ENCODE data around the gene CTIF.
A peak's percentile ranks its signal among the peaks of the same experiment; 100 is the strongest.

CTIF gene

DNA sequence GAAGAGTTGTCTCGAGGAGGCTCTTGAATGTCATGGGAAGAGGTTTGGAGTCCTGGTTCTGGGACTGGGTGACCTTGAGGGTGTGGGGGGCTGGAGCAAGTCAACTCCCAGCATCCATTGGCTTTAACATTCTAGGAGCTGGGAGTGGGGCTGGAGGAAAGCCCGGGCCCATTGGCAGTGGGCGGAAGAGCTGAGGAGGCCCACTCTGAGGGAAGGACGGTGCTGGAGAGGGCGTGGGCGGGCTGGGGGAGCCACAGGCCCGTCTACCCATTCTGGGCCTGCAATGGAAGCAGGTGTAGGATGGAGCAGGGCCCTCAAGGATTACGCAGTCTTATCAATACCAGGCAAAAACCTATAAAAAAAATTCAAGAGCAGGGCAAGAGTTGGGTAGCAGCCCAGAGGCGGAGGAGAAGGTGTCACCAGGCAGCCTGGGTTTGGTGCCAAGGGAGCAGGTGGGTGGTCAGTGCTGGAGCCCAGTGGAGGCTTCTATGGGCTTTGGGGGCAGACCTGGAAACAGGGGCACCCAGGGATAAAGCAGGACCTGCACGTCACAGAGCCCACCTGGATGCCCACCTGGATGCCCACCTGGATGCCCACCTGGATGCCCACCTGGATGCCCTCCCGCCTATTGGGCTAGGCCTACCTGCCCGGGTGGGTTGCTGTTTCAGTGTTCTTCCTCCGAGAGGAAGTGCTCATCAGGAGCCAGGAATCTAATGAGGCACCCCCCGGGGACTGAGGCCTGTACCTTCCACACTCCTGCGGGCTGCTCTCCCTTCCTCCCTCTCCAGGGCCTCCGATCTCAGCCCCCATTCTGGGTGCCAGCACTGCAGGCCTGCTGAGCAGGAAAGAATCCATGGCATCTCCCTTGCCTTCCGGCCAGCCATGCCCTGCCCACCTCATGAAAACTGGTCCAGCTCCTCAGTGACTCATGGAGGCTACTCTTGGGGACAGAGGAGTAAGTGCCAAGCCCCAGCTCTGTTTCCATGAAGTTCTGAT is 71.3 kb downstream of the CTIF start:
- Histone ChIP-seq H2BK15ac (ENCODE audit: low read depth, poor library complexity, severe bottlenecking) (no peak overlapping the region), H3K4ac (ENCODE audit: low read depth in 1 of 2, low read length in 2 of 2) (no peak overlapping the region), H3K4me2 (ENCODE audit: low read length, poor library complexity, severe bottlenecking) (no peak overlapping the region), H3K18ac (ENCODE audit: low read depth in 1 of 2, low read length in 2 of 2) (no peak overlapping the region), H2BK120ac (ENCODE audit: low read depth, low read length) (no peak overlapping the region), H2BK5ac (ENCODE audit: low read depth, low read length, poor library complexity, severe bottlenecking) (no peak overlapping the region), H2AK5ac (ENCODE audit: low read length, severe bottlenecking) (peak overlapping the region; percentile 40), H2AFZ (ENCODE audit: low read depth, low read length) (no peak overlapping the region), H3K4me3 (ENCODE audit: insufficient read depth in 1 of 2, low read depth in 1 of 2, low read length in 2 of 2) (no peak overlapping the region), H3K27ac (ENCODE audit: low read length, poor library complexity, severe bottlenecking) (no peak overlapping the region), H2BK12ac (ENCODE audit: low read length in 2 of 2) (no peak overlapping the region), H3K36me3 (ENCODE audit: control insufficient read depth in 1 of 2, insufficient read depth in 2 of 2, low read depth in 1 of 2, low read length in 2 of 2) (peaks cover 0 to 34% of the 10 kb centered on the region in 2 experiments), H4K91ac (ENCODE audit: low read length) (no peak overlapping the region), H3K14ac (ENCODE audit: low read length in 2 of 2) (no peak overlapping the region), H3K4me1 (ENCODE audit: control insufficient read depth, insufficient read depth, low read depth, low read length) (peaks cover 63% of the 10 kb centered on the region), H3K79me1 (replicated peaks; ENCODE audit: low read length, poor library complexity, severe bottlenecking) (peaks cover 52% of the 10 kb centered on the region), H3K9ac (ENCODE audit: low read length) (no peak overlapping the region), H4K8ac (ENCODE audit: low read length) (no peak overlapping the region), H3K27me3 (ENCODE audit: control insufficient read depth in 1 of 2, insufficient read depth in 1 of 2, low read length in 2 of 2) (no peaks in the 10 kb centered on the region), H3K9me3 (ENCODE audit: control insufficient read depth, low read length) (no peaks in the 10 kb centered on the region), H3K23ac (ENCODE audit: low read length in 2 of 2) (no peak overlapping the region)
- DNase-seq = no peak
- 91% methylated on average over 16 of the region's 17 CpGs for WGBS

DNA sequence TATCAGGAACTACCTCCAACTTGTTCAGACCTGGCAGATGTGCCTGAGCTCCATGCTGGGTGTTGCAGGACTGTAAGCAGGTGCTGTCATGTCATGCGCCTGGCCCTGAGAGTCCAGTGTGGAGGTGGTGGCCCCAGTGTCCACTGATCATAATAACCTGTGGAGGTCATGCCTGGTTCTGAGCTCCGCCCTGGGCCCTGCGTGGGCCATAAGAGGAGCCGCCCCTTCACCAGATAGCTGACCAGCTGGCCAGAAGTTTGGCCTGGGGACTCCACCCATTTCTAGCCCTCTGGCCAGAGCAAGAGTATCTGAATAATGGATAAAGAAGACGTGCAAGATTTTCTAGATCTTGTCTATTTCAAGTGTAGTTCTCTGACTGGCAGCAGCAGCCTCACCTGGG is 72.4 kb downstream of the CTIF start:
- no peak for DNase-seq
- Histone ChIP-seq H3K9me3 (ENCODE audit: control insufficient read depth, low read length) (no peaks in the 10 kb centered on the region), H3K27ac (ENCODE audit: low read length, poor library complexity, severe bottlenecking) (no peak overlapping the region), H3K23ac (ENCODE audit: low read length in 2 of 2) (no peak overlapping the region), H4K91ac (ENCODE audit: low read length) (no peak overlapping the region), H2BK15ac (ENCODE audit: low read depth, poor library complexity, severe bottlenecking) (no peak overlapping the region), H4K8ac (ENCODE audit: low read length) (no peak overlapping the region), H3K4me3 (ENCODE audit: insufficient read depth in 1 of 2, low read depth in 1 of 2, low read length in 2 of 2) (no peak overlapping the region), H3K9ac (ENCODE audit: low read length) (no peak overlapping the region), H3K14ac (ENCODE audit: low read length in 2 of 2) (no peak overlapping the region), H2AFZ (ENCODE audit: low read depth, low read length) (no peak overlapping the region), H3K4me2 (ENCODE audit: low read length, poor library complexity, severe bottlenecking) (no peak overlapping the region), H2AK5ac (ENCODE audit: low read length, severe bottlenecking) (peak overlapping the region; percentile 2), H3K79me1 (replicated peaks; ENCODE audit: low read length, poor library complexity, severe bottlenecking) (peaks cover 62% of the 10 kb centered on the region), H3K27me3 (ENCODE audit: control insufficient read depth in 1 of 2, insufficient read depth in 1 of 2, low read length in 2 of 2) (no peaks in the 10 kb centered on the region), H2BK12ac (ENCODE audit: low read length in 2 of 2) (no peak overlapping the region), H2BK5ac (ENCODE audit: low read depth, low read length, poor library complexity, severe bottlenecking) (no peak overlapping the region), H3K18ac (ENCODE audit: low read depth in 1 of 2, low read length in 2 of 2) (no peak overlapping the region), H3K4ac (ENCODE audit: low read depth in 1 of 2, low read length in 2 of 2) (no peak overlapping the region), H3K36me3 (ENCODE audit: control insufficient read depth in 1 of 2, insufficient read depth in 2 of 2, low read depth in 1 of 2, low read length in 2 of 2) (peaks cover 0 to 44% of the 10 kb centered on the region in 2 experiments), H2BK120ac (ENCODE audit: low read depth, low read length) (no peak overlapping the region), H3K4me1 (ENCODE audit: control insufficient read depth, insufficient read depth, low read depth, low read length) (peaks cover 54% of the 10 kb centered on the region)
- WGBS = 97% methylated on average over 5 of the region's 5 CpGs

DNA sequence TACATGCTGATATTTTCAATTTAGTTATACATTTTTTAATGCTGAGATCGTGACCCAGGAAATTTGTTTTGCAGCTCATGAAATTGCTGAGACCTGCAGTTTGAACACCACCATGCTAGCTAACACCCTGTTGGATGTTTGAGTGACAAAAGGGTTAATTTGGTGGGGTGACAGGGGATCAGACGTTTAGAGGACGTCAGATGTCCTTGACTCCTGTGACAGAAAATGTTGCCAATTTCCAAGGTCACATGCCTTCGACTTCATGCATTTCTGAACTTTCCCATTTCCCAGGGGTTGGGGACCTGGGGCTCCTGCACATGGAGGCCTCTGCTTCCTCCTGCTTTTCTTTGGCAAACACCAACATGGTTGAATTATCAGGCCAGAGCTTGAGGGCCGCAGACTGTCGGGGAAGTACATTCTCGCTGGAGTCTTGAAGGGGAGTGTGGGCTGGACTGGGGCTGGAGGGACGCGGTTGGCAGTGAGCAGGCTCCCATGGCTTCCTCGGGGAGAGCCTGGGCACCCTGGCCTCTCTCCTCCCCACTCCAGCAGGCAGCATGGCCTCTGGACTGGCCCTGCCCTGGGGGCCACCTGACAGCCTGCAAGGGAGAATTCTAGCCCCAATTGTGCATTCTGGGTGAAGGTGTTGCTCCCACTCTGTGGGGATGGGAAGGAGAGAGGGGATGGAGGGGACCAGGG is 73.1 kb downstream of the CTIF start:
- H4K91ac ChIP-seq (ENCODE audit: low read length) = no peak overlapping the region

DNA sequence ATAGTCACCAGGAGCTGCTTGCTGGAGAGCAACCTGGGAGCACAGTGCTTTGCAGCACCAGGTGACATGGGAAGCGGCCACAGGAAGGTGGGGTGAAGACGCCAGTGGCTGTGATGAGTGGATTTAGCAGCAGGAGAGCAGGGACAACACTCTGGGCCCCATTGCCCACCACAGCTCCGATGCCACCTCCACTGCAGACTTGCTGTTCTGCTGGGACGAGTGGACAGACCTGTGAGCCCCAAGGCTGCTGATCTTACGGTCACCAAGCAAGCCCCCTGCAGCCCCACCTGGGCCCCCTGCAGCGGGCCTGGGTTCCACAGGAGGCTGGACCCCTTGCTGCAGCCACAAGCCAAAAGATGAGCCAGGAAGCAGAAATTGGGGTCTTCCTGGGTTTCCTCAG is 73.7 kb downstream of the CTIF start:
- peaks cover 46% of the 10 kb centered on the region for H3K4me1 ChIP-seq (ENCODE audit: control insufficient read depth, insufficient read depth, low read depth, low read length)
- no peak overlapping the region for H3K4me2 ChIP-seq (ENCODE audit: low read length, poor library complexity, severe bottlenecking)
- H4K8ac ChIP-seq (ENCODE audit: low read length) = no peak overlapping the region
- no peaks in the 10 kb centered on the region for H3K9me3 ChIP-seq (ENCODE audit: control insufficient read depth, low read length)
- no peak overlapping the region for H2AFZ ChIP-seq (ENCODE audit: low read depth, low read length)
- no peak for DNase-seq
- H3K23ac ChIP-seq (ENCODE audit: low read length in 2 of 2) = no peak overlapping the region
- H2BK12ac ChIP-seq (ENCODE audit: low read length in 2 of 2) = no peak overlapping the region
- no peak overlapping the region for H2AK5ac ChIP-seq (ENCODE audit: low read length, severe bottlenecking)
- H3K36me3 ChIP-seq (ENCODE audit: control insufficient read depth in 1 of 2, insufficient read depth in 2 of 2, low read depth in 1 of 2, low read length in 2 of 2) = peaks cover 0 to 49% of the 10 kb centered on the region in 2 experiments
- H3K14ac ChIP-seq (ENCODE audit: low read length in 2 of 2) = no peak overlapping the region
- H2BK15ac ChIP-seq (ENCODE audit: low read depth, poor library complexity, severe bottlenecking) = no peak overlapping the region
- 99% methylated on average over 6 of the region's 6 CpGs for WGBS
- no peak overlapping the region for H3K9ac ChIP-seq (ENCODE audit: low read length)
- H2BK5ac ChIP-seq (ENCODE audit: low read depth, low read length, poor library complexity, severe bottlenecking) = no peak overlapping the region
- H3K79me1 ChIP-seq (replicated peaks; ENCODE audit: low read length, poor library complexity, severe bottlenecking) = peaks cover 63% of the 10 kb centered on the region
- no peak overlapping the region for H3K18ac ChIP-seq (ENCODE audit: low read depth in 1 of 2, low read length in 2 of 2)
- H3K4me3 ChIP-seq (ENCODE audit: insufficient read depth in 1 of 2, low read depth in 1 of 2, low read length in 2 of 2) = no peak overlapping the region
- H2BK120ac ChIP-seq (ENCODE audit: low read depth, low read length) = no peak overlapping the region
- no peak overlapping the region for H3K4ac ChIP-seq (ENCODE audit: low read depth in 1 of 2, low read length in 2 of 2)
- H4K91ac ChIP-seq (ENCODE audit: low read length) = no peak overlapping the region
- H3K27me3 ChIP-seq (ENCODE audit: control insufficient read depth in 1 of 2, insufficient read depth in 1 of 2, low read length in 2 of 2) = no peaks in the 10 kb centered on the region
- H3K27ac ChIP-seq (ENCODE audit: low read length, poor library complexity, severe bottlenecking) = no peak overlapping the region

More for the DNA sequence above, 73.1 kb downstream of the CTIF start:
- peaks cover 0 to 49% of the 10 kb centered on the region in 2 experiments for H3K36me3 ChIP-seq (ENCODE audit: control insufficient read depth in 1 of 2, insufficient read depth in 2 of 2, low read depth in 1 of 2, low read length in 2 of 2)
- H4K8ac ChIP-seq (ENCODE audit: low read length) = no peak overlapping the region
- no peak overlapping the region for H3K27ac ChIP-seq (ENCODE audit: low read length, poor library complexity, severe bottlenecking)
- no peak overlapping the region for H3K18ac ChIP-seq (ENCODE audit: low read depth in 1 of 2, low read length in 2 of 2)
- no peak overlapping the region for H2BK120ac ChIP-seq (ENCODE audit: low read depth, low read length)
- H3K14ac ChIP-seq (ENCODE audit: low read length in 2 of 2) = no peak overlapping the region
- no peaks in the 10 kb centered on the region for H3K27me3 ChIP-seq (ENCODE audit: control insufficient read depth in 1 of 2, insufficient read depth in 1 of 2, low read length in 2 of 2)
- peaks cover 60% of the 10 kb centered on the region for H3K79me1 ChIP-seq (replicated peaks; ENCODE audit: low read length, poor library complexity, severe bottlenecking)
- H3K4me3 ChIP-seq (ENCODE audit: insufficient read depth in 1 of 2, low read depth in 1 of 2, low read length in 2 of 2) = no peak overlapping the region
- H3K9me3 ChIP-seq (ENCODE audit: control insufficient read depth, low read length) = no peaks in the 10 kb centered on the region
- no peak overlapping the region for H3K9ac ChIP-seq (ENCODE audit: low read length)
- 96% methylated on average over 9 of the region's 10 CpGs for WGBS
- H2AFZ ChIP-seq (ENCODE audit: low read depth, low read length) = no peak overlapping the region
- no peak overlapping the region for H3K4ac ChIP-seq (ENCODE audit: low read depth in 1 of 2, low read length in 2 of 2)
- H2BK5ac ChIP-seq (ENCODE audit: low read depth, low read length, poor library complexity, severe bottlenecking) = no peak overlapping the region
- H3K4me2 ChIP-seq (ENCODE audit: low read length, poor library complexity, severe bottlenecking) = no peak overlapping the region
- DNase-seq = no peak
- H2AK5ac ChIP-seq (ENCODE audit: low read length, severe bottlenecking) = no peak overlapping the region
- H2BK15ac ChIP-seq (ENCODE audit: low read depth, poor library complexity, severe bottlenecking) = peak overlapping the region; percentile 41
- H2BK12ac ChIP-seq (ENCODE audit: low read length in 2 of 2) = no peak overlapping the region
- peaks cover 49% of the 10 kb centered on the region for H3K4me1 ChIP-seq (ENCODE audit: control insufficient read depth, insufficient read depth, low read depth, low read length)
- H3K23ac ChIP-seq (ENCODE audit: low read length in 2 of 2) = no peak overlapping the region

Data from mesenchymal stem cell (in vitro differentiated cells and primary cell).